Spleen (tissue), 11 donors: Measurements from ENCODE around the gene RAD51B. TPM values are rescaled to one million over a fixed set of nuclear protein-coding genes. Genes with fewer than 3 reads are reported as not detected.
A peak's percentile ranks its signal among the peaks of the same experiment; 100 is the strongest.

Source experiments
- DNase-seq: peaks from one replicate; pipeline ENCODE4 v3.0.0-alpha.2; 2020
- H3K27ac ChIP-seq, 8 donors: fragments of 200-600 bp; sonication (generic) in 7 of 8; 1 replicate in 4 of 8; 2 replicates in 4 of 8; pipeline versions ENCODE4 v1.5.0 to v1.8.0; 2016 to 2021; ENCODE audit warnings: inconsistent platforms in 4 of 8, mild to moderate bottlenecking in 4 of 8, moderate library complexity in 1 of 8
- H3K27me3 ChIP-seq, 7 donors: fragments of 200-600 bp; sonication (generic) in 6 of 7; replicated peaks in 1 of 7; 1 replicate in 4 of 7; 2 replicates in 3 of 7; pipeline versions ENCODE4 v1.5.0 to v1.8.0; 2016 to 2021; ENCODE audit warnings: inconsistent platforms in 3 of 7, mild to moderate bottlenecking in 1 of 7
- H3K36me3 ChIP-seq, 6 donors: fragments of 200-600 bp; sonication (generic) in 5 of 6; 1 replicate in 4 of 6; 2 replicates in 2 of 6; pipeline versions ENCODE4 v1.5.0 to v1.8.0; 2016 to 2021; ENCODE audit warnings: inconsistent platforms in 2 of 6
- H3K4me1 ChIP-seq, 6 donors: fragments of 200-600 bp; sonication (generic) in 5 of 6; 1 replicate in 3 of 6; 2 replicates in 3 of 6; pipeline versions ENCODE4 v1.5.0 to v1.8.0; 2016 to 2021; ENCODE audit warnings: inconsistent platforms in 3 of 6
- H3K4me3 ChIP-seq, 8 donors: fragments of 200-600 bp; sonication (generic) in 7 of 8; 1 replicate in 4 of 8; 2 replicates in 4 of 8; pipeline versions ENCODE4 v1.5.0 to v1.8.0; 2016 to 2021; ENCODE audit warnings: inconsistent platforms in 4 of 8, mild to moderate bottlenecking in 4 of 8, moderate library complexity in 2 of 8
- H3K9me3 ChIP-seq, 8 donors: fragments of 200-600 bp; sonication (generic) in 7 of 8; 1 replicate in 4 of 8; 2 replicates in 4 of 8; pipeline versions ENCODE4 v1.5.0 to v1.8.0; 2016 to 2021; ENCODE audit warnings: inconsistent platforms in 4 of 8
- CTCF ChIP-seq, 11 experiments: fragments of 200-600 bp in 7 of 11; fragments of 450-650 bp in 4 of 11; sonication (generic) in 4 of 11; IDR thresholded peaks in 8 of 11; conservative IDR thresholded peaks in 3 of 11; 1 replicate in 7 of 11; 2 replicates in 4 of 11; pipeline versions ENCODE4 v1.4.0 to v1.8.0; 2016 to 2021; ENCODE audit warnings: antibody characterized with exemption in 11 of 11, inconsistent platforms in 4 of 11, mild to moderate bottlenecking in 1 of 11
- POLR2A ChIP-seq, 3 donors: fragments of 450-650 bp; IDR thresholded peaks; one replicate each; pipeline ENCODE4 v1.5.1; 2017; ENCODE audit warnings: antibody characterized with exemption in 3 of 3, mild to moderate bottlenecking in 1 of 3
- POLR2AphosphoS5 ChIP-seq, 3 donors: sonication (generic); formaldehyde crosslinking; IDR thresholded peaks; one replicate each; pipeline ENCODE4 v1.5.1; 2017; ENCODE audit warnings: antibody characterized with exemption in 3 of 3
- WGBS, 5 donors: extraction: QIAGEN DNeasy Blood & Tissue Kit in 3 of 5; methylation state at CpG; one replicate each; pipeline versions ENCODE4 v1.1.5 to v1.1.7; 2013 to 2018; 5-methylcytosine and 5-hydroxymethylcytosine counted together
- intact Hi-C: fragments of 100-400 bp; cut with DNase I; formaldehyde crosslinking; loops from one replicate; pipeline ENCODE4 v1.15.0; 2023; ENCODE audit warnings: low total_unique reads
- polyA plus RNA-seq, 3 donors: library from polyadenylated mRNA; stranded (reverse); fragments of 200-250 nt; gene quantifications; one replicate each; pipeline ENCODE4 v1.2.1, GENCODE V29; 2013
- total RNA-seq, 7 donors: library from RNA; depleted of rRNA in 3 of 7; stranded (reverse); fragments of >200 nt in 3 of 7; fragmentation: NEBNext Ultra II Directional in 4 of 7; extraction: Animal tissue kit (Norgen Biotek cat#: 25700) in 4 of 7; gene quantifications; one replicate each; pipeline versions ENCODE4 v1.1.0 to v1.2.1, GENCODE V29; 2016 to 2021
- donor health status: healthy with polysubstance abuse.
- donor health status: DM: no; HTN: no; CAD: no; lungs with moderate emphysema.
- donor health status: DM: no; HTN: no; CAD: no.
- donor health status: Bipolar disorder and iron deficiency.
- donor health status: healthy.
- donor health status: DM: no; HTN: no; CAD: no.
- donor health status: DM: yes; HTN: yes; CAD: no.

RAD51B gene
- total and polyA plus RNA-seq, 10 donors: 4.2 to 43.7 (median 29.8) TPM

- DNase-seq: no peak
- no peak overlapping the region for H3K4me3 ChIP-seq
- no peaks in the 10 kb centered on the region for H3K9me3 ChIP-seq
- H3K4me1 ChIP-seq: peaks cover 0 to 22% (median 16%) of the 10 kb centered on the region in 6 donors
- H3K27ac ChIP-seq: peak overlapping the region in 5 of 8 donors; percentile 11 to 75 (median 47)
- intact Hi-C loops: loop anchor here (10.0 kb wide), 1 partner anchor 296 kb away; no protein-coding TSS in a partner anchor
- TF ChIP-seq CTCF (IDR thresholded peaks at IDR 0.05 in 8 of 11, conservative IDR thresholded peaks at IDR 0.05 in 3 of 11): no peak
- no peak for TF ChIP-seq POLR2AphosphoS5 (IDR thresholded peaks at IDR 0.05)
- TF ChIP-seq POLR2A (IDR thresholded peaks at IDR 0.05): no peak
- no peaks in the 10 kb centered on the region for H3K27me3 ChIP-seq
- WGBS, 5 donors: 76 to 87% (median 83%) methylated on average over 2 of the region's 2 CpGs
- H3K36me3 ChIP-seq: no peaks in the 10 kb centered on the region
Observed at GRCh38 chr14:68230950-68231717, 411.6 kb downstream of the RAD51B start.

GRCh38 chr14:68231898-68232297, 412.3 kb downstream of the RAD51B start:
- Histone ChIP-seq H3K27me3 (no peaks in the 10 kb centered on the region), H3K4me3 (no peak overlapping the region), H3K4me1 (peaks cover 0 to 22% (median 16%) of the 10 kb centered on the region in 6 donors), H3K9me3 (no peaks in the 10 kb centered on the region), H3K36me3 (no peaks in the 10 kb centered on the region), H3K27ac (peak overlapping the region in 7 of 8 donors; percentile 33 to 75 (median 56))
- no peak for DNase-seq
- intact Hi-C loops: loop anchor here (10.0 kb wide), 1 partner anchor 297 kb away; no protein-coding TSS in a partner anchor
- WGBS, 5 donors: 65 to 78% (median 76%) methylated on average over 1 of the region's 1 CpG
- TF ChIP-seq POLR2A (IDR thresholded peaks at IDR 0.05) (no peak), POLR2AphosphoS5 (IDR thresholded peaks at IDR 0.05) (no peak), CTCF (IDR thresholded peaks at IDR 0.05 in 8 of 11, conservative IDR thresholded peaks at IDR 0.05 in 3 of 11) (no peak)

- Histone ChIP-seq H3K4me1 (peaks cover 0 to 22% (median 16%) of the 10 kb centered on the region in 6 donors), H3K9me3 (no peaks in the 10 kb centered on the region), H3K27ac (peak overlapping the region in 7 of 8 donors; percentile 33 to 75 (median 56)), H3K36me3 (no peaks in the 10 kb centered on the region), H3K4me3 (no peak overlapping the region), H3K27me3 (no peaks in the 10 kb centered on the region)
- 50 to 77% (median 66%) methylated on average over 2 of the region's 2 CpGs for WGBS, 5 donors
- DNase-seq: no peak
- peak in 1 of 3 donors; percentile 53 for TF ChIP-seq POLR2AphosphoS5 (IDR thresholded peaks at IDR 0.05)
- TF ChIP-seq POLR2A (IDR thresholded peaks at IDR 0.05): no peak
- no peak for TF ChIP-seq CTCF (IDR thresholded peaks at IDR 0.05 in 8 of 11, conservative IDR thresholded peaks at IDR 0.05 in 3 of 11)
- intact Hi-C loops: loop anchor here (10.0 kb wide), 1 partner anchor 298 kb away; no protein-coding TSS in a partner anchor
Observed at GRCh38 chr14:68232300-68233055, 412.9 kb downstream of the RAD51B start.
